Mesenchymal stem cell (in vitro differentiated cells and primary cell): ENCODE results near the gene CLDN4.

Experiments
- DNase-seq: peaks from one replicate; pipeline ENCODE4 v3.0.0-alpha.2; 2013
- H2AFZ ChIP-seq: one replicate; pipeline ENCODE4 v1.6.1; 2013; ENCODE audit warnings: low read depth, mild to moderate bottlenecking, control low read depth, inconsistent platforms, low read length, moderate library complexity
- H2AK5ac ChIP-seq: 2 replicates; pipeline ENCODE4 v1.6.1; 2013; ENCODE audit warnings: low read length, moderate library complexity, mild to moderate bottlenecking, inconsistent platforms; ENCODE audit not compliant: severe bottlenecking
- H2BK120ac ChIP-seq: one replicate; pipeline ENCODE4 v1.6.1; 2013; ENCODE audit warnings: low read depth, mild to moderate bottlenecking, inconsistent platforms, low read length, moderate library complexity
- H2BK12ac ChIP-seq, 2 experiments: one replicate each; pipeline ENCODE4 v1.6.1; 2013; ENCODE audit warnings: inconsistent platforms in 2 of 2, low read length in 2 of 2, mild to moderate bottlenecking in 2 of 2, moderate library complexity in 2 of 2, control low read depth in 1 of 2
- H2BK15ac ChIP-seq: one replicate; pipeline ENCODE4 v1.6.1; 2013; ENCODE audit warnings: mild to moderate bottlenecking, low read depth, inconsistent platforms; ENCODE audit not compliant: poor library complexity, severe bottlenecking
- H2BK5ac ChIP-seq: 2 replicates; pipeline ENCODE4 v1.6.1; 2013; ENCODE audit warnings: low read depth, mild to moderate bottlenecking, low read length, control low read depth, inconsistent platforms; ENCODE audit not compliant: poor library complexity, severe bottlenecking
- H3K14ac ChIP-seq, 2 experiments: one replicate each; pipeline ENCODE4 v1.6.1; 2013; ENCODE audit warnings: inconsistent platforms in 2 of 2, low read length in 2 of 2, control low read depth in 1 of 2, mild to moderate bottlenecking in 1 of 2, moderate library complexity in 1 of 2
- H3K18ac ChIP-seq, 2 experiments: one replicate each; pipeline ENCODE4 v1.6.1; 2013; ENCODE audit warnings: inconsistent platforms in 2 of 2, low read length in 2 of 2, control low read depth in 1 of 2, low read depth in 1 of 2, mild to moderate bottlenecking in 1 of 2
- H3K23ac ChIP-seq, 2 experiments: one replicate each; pipeline ENCODE4 v1.6.1; 2013; ENCODE audit warnings: inconsistent platforms in 2 of 2, low read length in 2 of 2, mild to moderate bottlenecking in 2 of 2, moderate library complexity in 2 of 2, control low read depth in 1 of 2
- H3K27ac ChIP-seq: 2 replicates; pipeline ENCODE4 v1.5.1; 2013; ENCODE audit warnings: mild to moderate bottlenecking, moderate library complexity, low read length, control low read depth, inconsistent platforms; ENCODE audit not compliant: poor library complexity, severe bottlenecking
- H3K27me3 ChIP-seq, 2 experiments: 2 replicates each; pipeline versions ENCODE4 v1.6.1 to v1.7.0; 2013; ENCODE audit warnings: low read length in 2 of 2, mild to moderate bottlenecking in 2 of 2, moderate library complexity in 2 of 2, control low read depth in 1 of 2, inconsistent platforms in 1 of 2; ENCODE audit not compliant: control insufficient read depth in 1 of 2, insufficient read depth in 1 of 2
- H3K36me3 ChIP-seq, 2 experiments: 2 replicates each; pipeline versions ENCODE4 v1.6.1 to v1.7.0; 2013; ENCODE audit warnings: low read length in 2 of 2, control low read depth in 1 of 2, inconsistent platforms in 1 of 2, low read depth in 1 of 2, mild to moderate bottlenecking in 1 of 2; ENCODE audit not compliant: insufficient read depth in 2 of 2, control insufficient read depth in 1 of 2
- H3K4ac ChIP-seq, 2 experiments: one replicate each; pipeline ENCODE4 v1.6.1; 2013; ENCODE audit warnings: inconsistent platforms in 2 of 2, low read length in 2 of 2, mild to moderate bottlenecking in 2 of 2, moderate library complexity in 2 of 2, control low read depth in 1 of 2, low read depth in 1 of 2
- H3K4me1 ChIP-seq: 2 replicates; pipeline ENCODE4 v1.6.1; 2013; ENCODE audit warnings: low read depth, low read length, control low read depth; ENCODE audit not compliant: control insufficient read depth, insufficient read depth
- H3K4me2 ChIP-seq: 2 replicates; pipeline ENCODE4 v1.6.1; 2013; ENCODE audit warnings: low read length, mild to moderate bottlenecking, inconsistent platforms; ENCODE audit not compliant: poor library complexity, severe bottlenecking
- H3K4me3 ChIP-seq, 2 experiments: 2 replicates each; pipeline versions ENCODE4 v1.5.1 to v1.7.0; 2013; ENCODE audit warnings: low read length in 2 of 2, mild to moderate bottlenecking in 2 of 2, control low read depth in 1 of 2, low read depth in 1 of 2; ENCODE audit not compliant: insufficient read depth in 1 of 2
- H3K79me1 ChIP-seq: replicated peaks from 2 replicates; pipeline ENCODE4 v1.6.1; 2013; ENCODE audit warnings: mild to moderate bottlenecking, control low read depth, low read length, inconsistent platforms; ENCODE audit not compliant: poor library complexity, severe bottlenecking
- H3K9ac ChIP-seq: 2 replicates; pipeline ENCODE4 v1.7.0; 2013; ENCODE audit warnings: mild to moderate bottlenecking, low read length, moderate library complexity
- H3K9me3 ChIP-seq: 2 replicates; pipeline ENCODE4 v1.7.0; 2013; ENCODE audit warnings: mild to moderate bottlenecking, low read length; ENCODE audit not compliant: control insufficient read depth
- H4K8ac ChIP-seq: one replicate; pipeline ENCODE4 v1.6.1; 2013; ENCODE audit warnings: inconsistent platforms, mild to moderate bottlenecking, low read length, moderate library complexity
- H4K91ac ChIP-seq: one replicate; pipeline ENCODE4 v1.6.1; 2013; ENCODE audit warnings: mild to moderate bottlenecking, low read length, inconsistent platforms
- WGBS: methylation state at CpG from one replicate; pipeline ENCODE4 v1.1.7; 2013; ENCODE audit warnings: mixed read lengths; 5-methylcytosine and 5-hydroxymethylcytosine counted together

The CLDN4 gene

DNA sequence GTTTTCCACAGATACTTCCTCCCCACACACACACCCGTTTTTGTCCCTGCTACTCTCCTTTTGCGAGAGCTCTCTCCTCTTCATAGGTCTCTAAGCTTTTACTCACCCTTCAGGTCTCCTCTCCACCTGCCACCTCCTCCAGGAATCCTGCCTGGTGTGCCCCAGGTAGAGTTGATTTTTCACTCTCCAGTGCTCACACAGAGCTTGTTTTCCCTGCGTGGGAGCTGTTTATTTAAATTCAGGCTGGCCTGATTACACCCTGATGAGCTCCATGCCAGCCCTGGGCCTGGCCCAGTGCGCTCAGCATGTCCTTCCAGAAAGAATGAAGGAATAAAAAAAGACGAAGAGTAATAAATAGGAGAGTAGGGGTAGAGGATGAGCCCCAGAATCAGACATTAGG is 7.5 kb upstream of the CLDN4 start:
- Histone ChIP-seq H3K4me2 (no peak overlapping the region), H3K79me1 (no peaks in the 10 kb centered on the region), H3K18ac (peak overlapping the region in 1 of 2 experiments; percentile 1), H3K23ac (no peak overlapping the region), H2BK15ac (no peak overlapping the region), H3K27me3 (no peaks in the 10 kb centered on the region), H2BK5ac (no peak overlapping the region), H3K9me3 (no peaks in the 10 kb centered on the region), H3K14ac (no peak overlapping the region), H3K4me3 (peak overlapping the region in 1 of 2 experiments; percentile 14), H2AFZ (no peak overlapping the region), H2BK120ac (no peak overlapping the region), H4K91ac (peak overlapping the region; percentile 41), H3K4ac (peak overlapping the region in 1 of 2 experiments; percentile 40), H3K36me3 (no peaks in the 10 kb centered on the region), H2AK5ac (peak overlapping the region; percentile 76), H3K4me1 (peaks cover 19% of the 10 kb centered on the region), H3K27ac (no peak overlapping the region), H4K8ac (no peak overlapping the region), H2BK12ac (peak overlapping the region; percentile 9 to 87), H3K9ac (peak overlapping the region; percentile 75)
- WGBS: 85% methylated on average over 5 of the region's 5 CpGs
- DNase-seq: no peak

GRCh38 chr7:73823873-73824592 is 6.8 kb upstream of the CLDN4 start:
- Histone ChIP-seq H3K79me1 (no peaks in the 10 kb centered on the region), H3K4me2 (no peak overlapping the region), H3K4me1 (peaks cover 19% of the 10 kb centered on the region), H3K9me3 (no peaks in the 10 kb centered on the region), H4K91ac (no peak overlapping the region), H3K4me3 (no peak overlapping the region), H3K9ac (no peak overlapping the region), H3K36me3 (no peaks in the 10 kb centered on the region), H2AFZ (no peak overlapping the region), H3K18ac (no peak overlapping the region), H2BK5ac (no peak overlapping the region), H2BK120ac (no peak overlapping the region), H2BK12ac (no peak overlapping the region), H2AK5ac (no peak overlapping the region), H4K8ac (no peak overlapping the region), H3K4ac (no peak overlapping the region), H3K27me3 (no peaks in the 10 kb centered on the region), H3K23ac (no peak overlapping the region), H3K27ac (no peak overlapping the region), H3K14ac (no peak overlapping the region), H2BK15ac (no peak overlapping the region)
- WGBS: 92% methylated on average over 11 of the region's 11 CpGs
- no peak for DNase-seq

DNA sequence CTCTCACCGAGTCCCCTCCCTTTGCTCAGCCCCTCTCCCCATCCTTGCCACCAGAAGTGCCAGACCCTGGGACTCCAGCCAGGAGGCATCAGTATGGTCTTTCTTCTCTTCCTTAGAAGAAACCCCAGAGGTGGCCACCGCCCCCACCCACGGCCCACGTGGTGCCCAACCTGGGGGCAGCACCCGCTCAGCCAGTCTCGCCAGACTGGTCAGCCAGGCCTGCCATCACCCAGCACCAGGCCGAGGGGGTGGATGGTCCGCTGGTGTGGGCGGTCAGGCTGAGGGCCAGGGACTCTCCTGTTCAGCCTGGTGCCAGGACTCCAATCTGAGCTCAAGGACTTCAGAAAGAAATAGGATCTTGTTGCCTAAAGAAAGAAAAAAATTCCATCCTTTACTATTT is 5.8 kb upstream of the CLDN4 start:
- H3K79me1 ChIP-seq: no peaks in the 10 kb centered on the region
- no peaks in the 10 kb centered on the region for H3K27me3 ChIP-seq
- WGBS: 91% methylated on average over 6 of the region's 9 CpGs
- H3K14ac ChIP-seq: no peak overlapping the region
- no peaks in the 10 kb centered on the region for H3K36me3 ChIP-seq
- H2BK120ac ChIP-seq: no peak overlapping the region
- H3K4ac ChIP-seq: no peak overlapping the region
- no peak overlapping the region for H4K8ac ChIP-seq
- no peak overlapping the region for H3K4me3 ChIP-seq
- H4K91ac ChIP-seq: no peak overlapping the region
- H3K4me1 ChIP-seq: peaks cover 19% of the 10 kb centered on the region
- no peak overlapping the region for H3K9ac ChIP-seq
- H3K23ac ChIP-seq: no peak overlapping the region
- no peak overlapping the region for H3K18ac ChIP-seq
- no peak overlapping the region for H2AK5ac ChIP-seq
- no peak overlapping the region for H2AFZ ChIP-seq
- no peak overlapping the region for H2BK5ac ChIP-seq
- no peaks in the 10 kb centered on the region for H3K9me3 ChIP-seq
- no peak overlapping the region for H3K27ac ChIP-seq
- no peak for DNase-seq
- no peak overlapping the region for H2BK15ac ChIP-seq
- no peak overlapping the region for H2BK12ac ChIP-seq
- no peak overlapping the region for H3K4me2 ChIP-seq

DNA sequence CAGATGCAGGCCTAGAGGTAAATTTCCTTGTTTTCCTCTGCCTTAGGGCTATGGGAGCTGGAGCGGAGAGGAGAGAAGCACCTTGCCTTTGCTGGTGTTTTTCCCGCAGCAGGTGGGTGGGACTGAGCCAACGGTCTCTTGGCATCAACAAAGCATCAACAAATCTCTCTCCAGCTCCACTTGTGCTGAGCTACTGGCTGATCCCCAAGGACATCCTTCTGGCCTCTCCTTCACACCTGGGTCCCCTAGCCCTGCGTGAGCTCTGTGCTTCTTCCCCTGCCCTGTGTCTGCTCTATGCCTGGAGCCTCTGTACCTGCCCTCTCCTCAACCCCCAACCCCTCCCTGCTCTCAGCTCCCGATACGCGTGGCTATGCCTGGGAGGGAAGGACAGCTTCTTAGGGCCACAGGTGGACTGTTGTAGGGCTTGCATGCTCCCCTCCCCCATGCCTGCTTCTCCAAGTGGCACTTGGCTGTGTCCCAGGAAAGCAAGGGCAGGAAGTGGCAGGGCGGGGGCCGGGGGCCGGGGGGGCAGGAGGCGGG is 3.2 kb upstream of the CLDN4 start:
- Histone ChIP-seq H3K4me1 (peaks cover 30% of the 10 kb centered on the region), H3K14ac (no peak overlapping the region), H2BK120ac (no peak overlapping the region), H2AK5ac (peak overlapping the region; percentile 17), H3K79me1 (no peaks in the 10 kb centered on the region), H3K27me3 (no peaks in the 10 kb centered on the region), H4K8ac (peak overlapping the region; percentile 29), H3K4me2 (no peak overlapping the region), H3K27ac (no peak overlapping the region), H3K9me3 (no peaks in the 10 kb centered on the region), H4K91ac (peak overlapping the region; percentile 81), H2BK5ac (no peak overlapping the region), H3K36me3 (no peaks in the 10 kb centered on the region), H2BK15ac (no peak overlapping the region), H2BK12ac (peak overlapping the region in 1 of 2 experiments; percentile 0), H3K4ac (no peak overlapping the region), H3K23ac (no peak overlapping the region), H3K9ac (no peak overlapping the region), H2AFZ (no peak overlapping the region), H3K4me3 (no peak overlapping the region), H3K18ac (peak overlapping the region in 1 of 2 experiments; percentile 4)
- no peak for DNase-seq
- whole genome bisulfite sequencing: 65% methylated on average over 4 of the region's 11 CpGs
